ENCODE results near the gene NEMF.
A peak's percentile ranks its signal among the peaks of the same experiment; 100 is the strongest.
"Not testable (repeated sequence)": the region's sequence is repeated elsewhere in the genome, so short reads cannot be mapped to it uniquely, and the experiment has no call there.

Gene NEMF

DNA sequence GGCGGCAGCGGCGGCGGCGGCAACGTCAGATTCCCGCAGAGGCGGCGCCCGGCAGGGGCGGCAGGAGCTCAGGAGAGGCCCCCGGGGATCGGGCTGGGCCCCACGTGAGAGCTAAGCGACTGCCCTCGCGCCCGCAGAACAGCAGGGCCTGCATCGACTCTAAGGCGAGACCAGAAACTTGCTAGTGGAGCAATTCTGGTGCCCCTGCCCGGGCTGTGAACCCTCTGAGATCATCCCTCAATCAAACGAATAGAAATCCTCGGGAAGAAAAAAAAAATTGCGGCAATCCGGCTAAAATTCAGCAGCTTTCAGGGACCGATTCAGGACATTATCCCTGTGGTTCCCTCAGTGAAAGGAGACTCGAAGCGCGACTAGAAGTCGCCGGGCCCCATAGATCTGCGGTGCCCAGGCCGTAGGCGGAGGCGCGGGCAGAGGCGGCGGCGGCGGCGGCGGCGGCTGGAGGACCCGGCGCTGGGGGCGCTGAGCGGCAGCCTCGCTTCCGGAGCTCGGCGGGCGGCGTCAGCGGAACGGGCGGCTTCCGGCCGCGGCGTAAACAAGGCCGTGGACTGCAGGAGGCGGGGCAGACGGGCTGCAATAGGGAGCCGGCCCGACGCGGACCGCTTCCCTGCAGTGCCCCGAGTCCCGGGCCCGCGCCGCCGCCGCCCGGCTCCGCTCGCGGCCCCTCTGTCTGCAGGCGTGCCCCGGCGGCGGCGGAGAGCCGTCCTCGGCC is 84.9 kb downstream of the NEMF start, which contains the start of gene KLHDC2:
Gene KLHDC2 (plus strand): TSS at position 583 of the 730 bp plus-strand sequence. CDS start 316 bp downstream, outside the sequence.
- DNase-seq (ENCODE audit: extremely low read depth, low read depth) = no peak
- TF ChIP-seq CTCF (IDR thresholded peaks at IDR 0.05; ENCODE audit: low read depth, low read length, missing control alignments) = peak; percentile 12
- H3K4me3 ChIP-seq (replicated peaks; ENCODE audit: low read depth, low read length) = peak within 1 kb of the TSS; percentile 90

DNA sequence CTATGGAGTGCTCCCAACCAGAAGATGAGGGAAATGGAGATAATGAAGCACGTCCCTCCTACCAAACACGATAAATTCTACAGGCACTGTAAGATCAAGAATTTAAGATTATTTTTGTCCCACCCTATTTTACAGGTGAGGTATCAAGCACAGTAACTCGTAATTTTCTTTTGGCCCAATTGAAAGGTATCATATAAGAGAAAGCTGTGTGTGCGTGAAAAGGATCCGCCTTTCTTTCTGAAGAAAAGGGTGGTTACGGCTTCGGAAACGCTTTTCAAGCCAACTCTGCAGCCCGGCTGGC is 85.4 kb downstream of the NEMF start:
- TF ChIP-seq CTCF (IDR thresholded peaks at IDR 0.05; ENCODE audit: low read depth, low read length, missing control alignments) = no peak
- DNase-seq (ENCODE audit: extremely low read depth, low read depth) = no peak
- peak overlapping the region; percentile 90 for H3K4me3 ChIP-seq (replicated peaks; ENCODE audit: low read depth, low read length)

DNA sequence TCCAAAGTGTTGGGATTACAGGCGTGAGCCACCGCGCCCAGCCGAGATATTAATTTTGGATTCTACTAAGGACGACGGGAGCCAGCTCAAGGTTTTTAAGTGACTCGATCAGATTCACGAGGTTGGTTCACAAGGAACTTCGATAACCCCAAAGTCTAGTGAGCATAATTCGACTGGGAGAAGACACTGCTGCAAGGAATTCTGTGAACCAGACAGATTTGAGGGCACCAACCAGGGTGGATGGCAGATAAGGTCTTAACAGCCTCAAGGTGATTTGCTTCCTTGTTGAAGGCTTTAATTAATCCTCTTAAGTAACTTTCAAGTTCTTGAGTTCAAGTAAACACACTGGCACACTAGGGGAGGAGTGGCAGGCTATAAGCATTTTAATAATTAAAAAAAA is 85.7 kb downstream of the NEMF start:
- no peak for TF ChIP-seq CTCF (IDR thresholded peaks at IDR 0.05; ENCODE audit: low read depth, low read length, missing control alignments)
- peak overlapping the region; percentile 90 for H3K4me3 ChIP-seq (replicated peaks; ENCODE audit: low read depth, low read length)

GRCh38 chr14:49761839-49762551 is 90.6 kb downstream of the NEMF start:
- no peak for DNase-seq (ENCODE audit: extremely low read depth, low read depth)
- H3K4me3 ChIP-seq (replicated peaks; ENCODE audit: low read depth, low read length) = no peak overlapping the region
- no peak for TF ChIP-seq CTCF (IDR thresholded peaks at IDR 0.05; ENCODE audit: low read depth, low read length, missing control alignments)

More for the DNA sequence above, 85.7 kb downstream of the NEMF start:
- no peak for DNase-seq (ENCODE audit: extremely low read depth, low read depth)

GRCh38 chr14:49755378-49755777 is 97.2 kb downstream of the NEMF start:
- H3K4me3 ChIP-seq (replicated peaks; ENCODE audit: low read depth, low read length) = no peak overlapping the region
- DNase-seq (ENCODE audit: extremely low read depth, low read depth) = no peak
- no peak for TF ChIP-seq CTCF (IDR thresholded peaks at IDR 0.05; ENCODE audit: low read depth, low read length, missing control alignments)

GRCh38 chr14:49754570-49755097 is 98.0 kb downstream of the NEMF start:
- H3K4me3 ChIP-seq (replicated peaks; ENCODE audit: low read depth, low read length) = no peak overlapping the region
- DNase-seq (ENCODE audit: extremely low read depth, low read depth) = no peak
- TF ChIP-seq CTCF (IDR thresholded peaks at IDR 0.05; ENCODE audit: low read depth, low read length, missing control alignments) = no peak

GRCh38 chr14:49746476-49746875 is 106.1 kb downstream of the NEMF start:
- not testable (repeated sequence) for DNase-seq (ENCODE audit: extremely low read depth, low read depth); H3K4me3 ChIP-seq (replicated peaks; ENCODE audit: low read depth, low read length)
